ENCODE data around the gene CRISP3. TPM values are rescaled to one million over a fixed set of nuclear protein-coding genes. Genes with fewer than 3 reads are reported as not detected.

The CRISP3 gene
- total RNA-seq, 1 experiment from 2014 or later, result not detected

DNA sequence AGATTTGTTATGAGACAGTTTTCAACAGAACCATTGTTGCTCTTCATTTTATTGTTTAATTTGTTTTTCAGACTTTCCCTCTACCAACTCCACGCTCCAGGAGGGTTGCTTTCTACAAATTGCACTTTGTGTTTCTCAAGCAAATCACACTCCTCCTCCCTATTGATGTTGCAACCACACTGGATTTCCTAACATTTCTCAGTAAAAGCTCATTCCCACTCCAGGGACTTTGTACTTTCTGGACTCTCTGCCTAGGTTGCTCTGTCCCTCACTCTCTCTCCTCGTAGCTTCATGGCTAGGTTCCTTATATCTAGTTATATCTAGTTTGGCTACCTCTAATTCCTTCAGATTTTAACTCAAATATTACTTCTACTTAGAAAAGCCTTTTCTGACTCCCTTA, 22.6 kb upstream of the CRISP3 start:
- BruUV-seq (replicated peaks), result no TSS peak
- H3K36me3 ChIP-seq (ENCODE audit: insufficient read depth, low read length, poor library complexity, severe bottlenecking), result no peaks in the 10 kb centered on the region
- intact Hi-C loops (cut with micrococcal nuclease; ENCODE audit: unreplicated experiment), result no loop called here
- no peak overlapping the region for H3K27ac ChIP-seq (ENCODE audit: low read depth, low read length, poor library complexity, severe bottlenecking)
- H3K9me3 ChIP-seq (ENCODE audit: low read depth, low read length, poor library complexity, severe bottlenecking), result no peaks in the 10 kb centered on the region
- H3K4me1 ChIP-seq (ENCODE audit: insufficient read depth, low read length, poor library complexity, severe bottlenecking), result no peaks in the 10 kb centered on the region
- peaks cover 3% of the 10 kb centered on the region for H3K27me3 ChIP-seq (replicated peaks; ENCODE audit: insufficient read depth, low read depth, low read length, poor library complexity)
- TF ChIP-seq, protein P1, sequence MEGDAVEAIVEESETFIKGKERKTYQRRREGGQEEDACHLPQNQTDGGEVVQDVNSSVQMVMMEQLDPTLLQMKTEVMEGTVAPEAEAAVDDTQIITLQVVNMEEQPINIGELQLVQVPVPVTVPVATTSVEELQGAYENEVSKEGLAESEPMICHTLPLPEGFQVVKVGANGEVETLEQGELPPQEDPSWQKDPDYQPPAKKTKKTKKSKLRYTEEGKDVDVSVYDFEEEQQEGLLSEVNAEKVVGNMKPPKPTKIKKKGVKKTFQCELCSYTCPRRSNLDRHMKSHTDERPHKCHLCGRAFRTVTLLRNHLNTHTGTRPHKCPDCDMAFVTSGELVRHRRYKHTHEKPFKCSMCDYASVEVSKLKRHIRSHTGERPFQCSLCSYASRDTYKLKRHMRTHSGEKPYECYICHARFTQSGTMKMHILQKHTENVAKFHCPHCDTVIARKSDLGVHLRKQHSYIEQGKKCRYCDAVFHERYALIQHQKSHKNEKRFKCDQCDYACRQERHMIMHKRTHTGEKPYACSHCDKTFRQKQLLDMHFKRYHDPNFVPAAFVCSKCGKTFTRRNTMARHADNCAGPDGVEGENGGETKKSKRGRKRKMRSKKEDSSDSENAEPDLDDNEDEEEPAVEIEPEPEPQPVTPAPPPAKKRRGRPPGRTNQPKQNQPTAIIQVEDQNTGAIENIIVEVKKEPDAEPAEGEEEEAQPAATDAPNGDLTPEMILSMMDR (conservative IDR thresholded peaks at IDR 0.05; ENCODE audit: low read depth, low read length), result no peak
- TF ChIP-seq EZH2 (IDR thresholded peaks at IDR 0.05; ENCODE audit: borderline replicate concordance, low read depth, low read length, poor library complexity, severe bottlenecking), result no peak
- DNase-seq (ENCODE audit: low spot score), result no peak
- CTCF ChIA-PET, result no interaction called here
- POLR2A ChIA-PET (ENCODE audit: low non-redundant PET), result no interaction called here
- no peak overlapping the region for H3K4me3 ChIP-seq (ENCODE audit: low read depth, low read length, poor library complexity, severe bottlenecking)

DNA sequence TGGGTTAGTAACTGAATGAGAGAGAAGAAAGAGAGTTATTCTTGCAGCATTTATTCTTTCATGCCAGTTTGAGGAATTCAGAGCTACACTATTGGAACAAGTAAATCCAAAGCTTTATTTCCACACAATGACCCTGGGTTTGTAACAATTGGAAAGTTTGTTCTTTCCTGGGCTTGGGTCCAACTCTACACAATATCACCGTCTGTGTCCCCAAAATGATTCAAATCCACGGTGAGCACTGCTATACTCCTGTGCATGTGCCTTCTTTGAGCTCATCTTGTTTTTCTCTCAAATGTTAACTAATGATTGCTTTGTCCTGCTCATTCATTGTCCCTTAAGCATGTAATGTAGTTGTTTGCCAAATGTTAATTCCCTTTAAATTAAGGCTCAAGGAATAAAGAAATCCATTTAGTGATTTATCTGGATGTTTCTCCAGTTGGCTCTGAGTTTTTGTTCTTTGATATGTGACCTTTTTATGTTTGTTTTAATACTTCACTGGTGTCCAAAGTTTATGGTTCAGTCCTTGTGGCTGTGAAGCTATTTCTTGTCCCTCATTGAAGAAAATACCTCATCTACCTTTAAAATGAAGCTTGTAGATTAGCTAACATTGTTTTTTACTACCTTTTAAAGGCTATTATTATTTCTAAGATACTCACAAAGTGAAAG, 20.5 kb upstream of the CRISP3 start:
- intact Hi-C loops (cut with micrococcal nuclease; ENCODE audit: unreplicated experiment), result no loop called here
- H3K36me3 ChIP-seq (ENCODE audit: insufficient read depth, low read length, poor library complexity, severe bottlenecking), result no peaks in the 10 kb centered on the region
- no peak overlapping the region for H3K4me3 ChIP-seq (ENCODE audit: low read depth, low read length, poor library complexity, severe bottlenecking)
- H3K27me3 ChIP-seq (replicated peaks; ENCODE audit: insufficient read depth, low read depth, low read length, poor library complexity), result peaks cover 6% of the 10 kb centered on the region
- CTCF ChIA-PET, result no interaction called here
- DNase-seq (ENCODE audit: low spot score), result no peak
- POLR2A ChIA-PET (ENCODE audit: low non-redundant PET), result no interaction called here
- no peak for TF ChIP-seq EZH2 (IDR thresholded peaks at IDR 0.05; ENCODE audit: borderline replicate concordance, low read depth, low read length, poor library complexity, severe bottlenecking)
- TF ChIP-seq, protein P1 (conservative IDR thresholded peaks at IDR 0.05; ENCODE audit: low read depth, low read length), result no peak
- H3K4me1 ChIP-seq (ENCODE audit: insufficient read depth, low read length, poor library complexity, severe bottlenecking), result no peaks in the 10 kb centered on the region
- BruUV-seq (replicated peaks), result no TSS peak
- no peaks in the 10 kb centered on the region for H3K9me3 ChIP-seq (ENCODE audit: low read depth, low read length, poor library complexity, severe bottlenecking)
- no peak overlapping the region for H3K27ac ChIP-seq (ENCODE audit: low read depth, low read length, poor library complexity, severe bottlenecking)

DNA sequence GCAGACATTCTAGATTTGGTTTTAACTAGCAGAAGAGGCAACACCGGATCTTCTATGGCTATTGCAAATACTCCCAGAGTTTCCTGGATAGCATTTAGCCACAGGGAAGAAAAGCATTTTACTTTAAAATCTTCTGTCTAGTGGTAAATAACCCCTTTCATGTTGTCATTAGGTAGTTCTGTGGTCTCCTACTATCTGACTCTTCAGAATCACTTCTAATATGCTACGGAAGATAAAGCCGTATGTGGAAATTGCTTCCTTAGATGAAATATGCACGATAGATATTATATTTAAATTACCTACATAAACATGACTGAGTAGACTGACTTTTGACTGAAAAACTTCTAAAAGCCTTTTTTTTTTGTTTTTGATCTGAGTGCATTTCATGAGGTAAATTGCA, 759 bp downstream of the CRISP3 start:
- TF ChIP-seq, protein P1 (conservative IDR thresholded peaks at IDR 0.05; ENCODE audit: low read depth, low read length), result no peak
- no peak for TF ChIP-seq EZH2 (IDR thresholded peaks at IDR 0.05; ENCODE audit: borderline replicate concordance, low read depth, low read length, poor library complexity, severe bottlenecking)
- no peak for DNase-seq (ENCODE audit: low spot score)
- Histone ChIP-seq H3K9me3 (ENCODE audit: low read depth, low read length, poor library complexity, severe bottlenecking) (no peaks in the 10 kb centered on the region), H3K27ac (ENCODE audit: low read depth, low read length, poor library complexity, severe bottlenecking) (no peak overlapping the region), H3K4me1 (ENCODE audit: insufficient read depth, low read length, poor library complexity, severe bottlenecking) (no peaks in the 10 kb centered on the region), H3K27me3 (replicated peaks; ENCODE audit: insufficient read depth, low read depth, low read length, poor library complexity) (peaks cover 5% of the 10 kb centered on the region), H3K4me3 (ENCODE audit: low read depth, low read length, poor library complexity, severe bottlenecking) (no peak overlapping the region), H3K36me3 (ENCODE audit: insufficient read depth, low read length, poor library complexity, severe bottlenecking) (no peaks in the 10 kb centered on the region)
- ChIA-PET CTCF (no interaction called here), POLR2A (ENCODE audit: low non-redundant PET) (no interaction called here)
- BruUV-seq (replicated peaks), result no TSS peak
- intact Hi-C loops (cut with micrococcal nuclease; ENCODE audit: unreplicated experiment), result no loop called here

Data from A673 (cell line).